ENCODE results near the gene MAGEA11.

GRCh38 chrX:149720021-149720689 is 8.3 kb downstream of the MAGEA11 start:
- TF ChIP-seq CTCF (conservative IDR thresholded peaks at IDR 0.05; ENCODE audit: low read depth in 2 of 2) (no peak), EZH2phosphoT487 (IDR thresholded peaks at IDR 0.05; ENCODE audit: unreplicated experiment) (no peak), POLR2AphosphoS5 (IDR thresholded peaks at IDR 0.05; ENCODE audit: low read depth) (no peak), JUNB (IDR thresholded peaks at IDR 0.05; ENCODE audit: unreplicated experiment) (no peak), EZH2 (IDR thresholded peaks at IDR 0.05; ENCODE audit: low read depth, unreplicated experiment) (no peak), CREB1 (CRISPR knock-in tag; IDR thresholded peaks at IDR 0.05; ENCODE audit: low read depth) (no peak), NANOG (IDR thresholded peaks at IDR 0.05; ENCODE audit: borderline replicate concordance) (no peak), STAT1 (IDR thresholded peaks at IDR 0.05; ENCODE audit: unreplicated experiment) (no peak)
- TF ChIP-seq, protein P1, sequence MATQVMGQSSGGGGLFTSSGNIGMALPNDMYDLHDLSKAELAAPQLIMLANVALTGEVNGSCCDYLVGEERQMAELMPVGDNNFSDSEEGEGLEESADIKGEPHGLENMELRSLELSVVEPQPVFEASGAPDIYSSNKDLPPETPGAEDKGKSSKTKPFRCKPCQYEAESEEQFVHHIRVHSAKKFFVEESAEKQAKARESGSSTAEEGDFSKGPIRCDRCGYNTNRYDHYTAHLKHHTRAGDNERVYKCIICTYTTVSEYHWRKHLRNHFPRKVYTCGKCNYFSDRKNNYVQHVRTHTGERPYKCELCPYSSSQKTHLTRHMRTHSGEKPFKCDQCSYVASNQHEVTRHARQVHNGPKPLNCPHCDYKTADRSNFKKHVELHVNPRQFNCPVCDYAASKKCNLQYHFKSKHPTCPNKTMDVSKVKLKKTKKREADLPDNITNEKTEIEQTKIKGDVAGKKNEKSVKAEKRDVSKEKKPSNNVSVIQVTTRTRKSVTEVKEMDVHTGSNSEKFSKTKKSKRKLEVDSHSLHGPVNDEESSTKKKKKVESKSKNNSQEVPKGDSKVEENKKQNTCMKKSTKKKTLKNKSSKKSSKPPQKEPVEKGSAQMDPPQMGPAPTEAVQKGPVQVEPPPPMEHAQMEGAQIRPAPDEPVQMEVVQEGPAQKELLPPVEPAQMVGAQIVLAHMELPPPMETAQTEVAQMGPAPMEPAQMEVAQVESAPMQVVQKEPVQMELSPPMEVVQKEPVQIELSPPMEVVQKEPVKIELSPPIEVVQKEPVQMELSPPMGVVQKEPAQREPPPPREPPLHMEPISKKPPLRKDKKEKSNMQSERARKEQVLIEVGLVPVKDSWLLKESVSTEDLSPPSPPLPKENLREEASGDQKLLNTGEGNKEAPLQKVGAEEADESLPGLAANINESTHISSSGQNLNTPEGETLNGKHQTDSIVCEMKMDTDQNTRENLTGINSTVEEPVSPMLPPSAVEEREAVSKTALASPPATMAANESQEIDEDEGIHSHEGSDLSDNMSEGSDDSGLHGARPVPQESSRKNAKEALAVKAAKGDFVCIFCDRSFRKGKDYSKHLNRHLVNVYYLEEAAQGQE (IDR thresholded peaks at IDR 0.05; ENCODE audit: unreplicated experiment), result no peak

Data from GM23338 (cell line).